SK-N-SH (cell line): ENCODE measurements around the gene SRCIN1. TPM values are rescaled to one million over a fixed set of nuclear protein-coding genes. Genes with fewer than 3 reads are reported as not detected.

Experiments used
- CTCF ChIA-PET: fragments of 300-600, 350-600 bp; formaldehyde crosslinking; extraction: SDS; loops from one replicate; lab custom pipeline; 2021; lab: Yijun Ruan, JAX
- POLR2A ChIA-PET: fragments of 350-600 bp; sonication (Branson Sonifier 250); formaldehyde crosslinking; extraction: SDS; loops from one replicate; lab custom pipeline; 2020; ENCODE audit warnings: antibody characterized with exemption, inconsistent platforms; lab: Yijun Ruan, JAX
- DNase-seq: peaks from one replicate; pipeline ENCODE4 v3.0.0; 2012
- H2AFZ ChIP-seq: fragments of 200-600 bp; sonication (generic); 2 replicates; pipeline ENCODE4 v1.8.1; 2016; ENCODE audit warnings: antibody characterized with exemption, mild to moderate bottlenecking, low read depth
- H3F3A ChIP-seq: fragments of 200-600 bp; sonication (generic); replicated peaks from 2 replicates; pipeline ENCODE3; 2016; ENCODE audit warnings: antibody characterized with exemption, mild to moderate bottlenecking; ENCODE audit not compliant: insufficient read depth
- H3K27ac ChIP-seq, 2 experiments: fragments of 200-500 bp in 1 of 2; fragments of 200-600 bp in 1 of 2; sonication (Bioruptor generic) in 1 of 2; sonication (generic), shearing (Covaris generic) in 1 of 2; 2 replicates each; pipeline versions ENCODE4 v1.5.1 to v1.6.1; 2014 to 2016; ENCODE audit warnings: low read depth in 2 of 2, inconsistent platforms in 1 of 2, low read length in 1 of 2, mild to moderate bottlenecking in 1 of 2, mixed read lengths in 1 of 2
- H3K27me3 ChIP-seq: fragments of 200-600 bp; sonication (generic), shearing (Covaris generic); 2 replicates; pipeline ENCODE4 v1.6.1; 2016; ENCODE audit warnings: mixed run types; ENCODE audit not compliant: insufficient read depth
- H3K36me3 ChIP-seq, 2 experiments: fragments of 200-500 bp in 1 of 2; fragments of 200-600 bp in 1 of 2; sonication (Bioruptor generic) in 1 of 2; sonication (generic) in 1 of 2; replicated peaks in 1 of 2; 2 replicates each; pipeline versions ENCODE3 to v1.5.1; 2014 to 2016; ENCODE audit warnings: low read length in 1 of 2, mild to moderate bottlenecking in 1 of 2; ENCODE audit not compliant: insufficient read depth in 2 of 2, control insufficient read depth in 1 of 2
- H3K4me1 ChIP-seq, 2 experiments: fragments of 200-500 bp in 1 of 2; fragments of 200-600 bp in 1 of 2; sonication (Bioruptor generic) in 1 of 2; sonication (generic), shearing (Covaris generic) in 1 of 2; 2 replicates each; pipeline versions ENCODE4 v1.5.1 to v1.6.1; 2014 to 2016; ENCODE audit warnings: low read depth in 1 of 2, low read length in 1 of 2, mixed run types in 1 of 2; ENCODE audit not compliant: insufficient read depth in 2 of 2, control insufficient read depth in 1 of 2
- H3K4me2 ChIP-seq: fragments of 200-600 bp; sonication (generic), shearing (Covaris generic); 2 replicates; pipeline ENCODE4 v1.6.1; 2017; ENCODE audit warnings: mixed run types
- H3K4me3 ChIP-seq, 2 experiments: fragments of 200-500 bp in 1 of 2; fragments of 200-600 bp in 1 of 2; sonication (Bioruptor generic) in 1 of 2; sonication (generic), shearing (Covaris generic) in 1 of 2; 2 replicates each; pipeline versions ENCODE4 v1.5.1 to v1.8.1; 2014 to 2016; ENCODE audit warnings: low read depth in 2 of 2, inconsistent platforms in 1 of 2, low read length in 1 of 2, mild to moderate bottlenecking in 1 of 2, mixed read lengths in 1 of 2, moderate library complexity in 1 of 2
- H3K79me2 ChIP-seq: fragments of 200-600 bp; sonication (generic); 2 replicates; pipeline ENCODE4 v1.8.1; 2017; ENCODE audit warnings: mild to moderate bottlenecking; ENCODE audit not compliant: insufficient read depth
- H3K9ac ChIP-seq: fragments of 200-600 bp; sonication (generic); 2 replicates; pipeline ENCODE4 v1.6.1; 2017; ENCODE audit warnings: mixed run types
- H3K9me2 ChIP-seq: fragments of 200-600 bp; sonication (generic); 2 replicates; pipeline ENCODE4 v1.6.1; 2017; ENCODE audit warnings: mixed run types
- H3K9me3 ChIP-seq: fragments of 200-600 bp; sonication (generic); 2 replicates; pipeline ENCODE4 v1.6.1; 2017; ENCODE audit warnings: mixed run types, mild to moderate bottlenecking, moderate library complexity
- H4K20me1 ChIP-seq: fragments of 200-600 bp; sonication (generic); 2 replicates; pipeline ENCODE4 v1.6.1; 2017; ENCODE audit warnings: mild to moderate bottlenecking, mixed run types; ENCODE audit not compliant: insufficient read depth
- EZH2phosphoT487 ChIP-seq: fragments of 200-600 bp; sonication (generic); IDR thresholded peaks from 2 replicates; pipeline ENCODE4 v1.6.1; 2017; ENCODE audit warnings: low read depth, mixed run types, mild to moderate bottlenecking, antibody characterized with exemption, moderate library complexity, borderline replicate concordance
- FOXM1 ChIP-seq: IDR thresholded peaks from 2 replicates; pipeline ENCODE4 v1.4.0; 2012; ENCODE audit warnings: low read depth, mild to moderate bottlenecking
- GABPA ChIP-seq: IDR thresholded peaks from 2 replicates; pipeline ENCODE4 v1.4.0; 2012; ENCODE audit warnings: low read depth, mild to moderate bottlenecking
- GATA2 ChIP-seq: sonication (generic); formaldehyde crosslinking; IDR thresholded peaks from 2 replicates; pipeline ENCODE4 v1.5.0; 2020; ENCODE audit warnings: mild to moderate bottlenecking, missing genetic modification reagents
- MEF2A ChIP-seq: IDR thresholded peaks from 2 replicates; pipeline ENCODE4 v1.4.0; 2012; ENCODE audit warnings: low read depth, borderline replicate concordance
- NFIC ChIP-seq: IDR thresholded peaks from 2 replicates; pipeline ENCODE4 v1.4.0; 2012; ENCODE audit warnings: borderline replicate concordance
- POLR2AphosphoS5 ChIP-seq: IDR thresholded peaks from 2 replicates; pipeline ENCODE4 v1.6.1; 2012; ENCODE audit warnings: low read depth, low read length
- RFX5 ChIP-seq: IDR thresholded peaks from 2 replicates; pipeline ENCODE4 v1.6.1; 2012; ENCODE audit warnings: mild to moderate bottlenecking, improper control_type of control experiment, low read length
- RXRA ChIP-seq: IDR thresholded peaks from 2 replicates; pipeline ENCODE4 v1.4.0; 2012; ENCODE audit warnings: low read depth, mild to moderate bottlenecking, borderline replicate concordance
- SIN3A ChIP-seq: IDR thresholded peaks from 2 replicates; pipeline ENCODE4 v1.6.1; 2012; ENCODE audit warnings: low read depth, mild to moderate bottlenecking, low read length, moderate library complexity, borderline replicate concordance
- SMC3 ChIP-seq: IDR thresholded peaks from 2 replicates; pipeline ENCODE4 v1.6.1; 2012; ENCODE audit warnings: low read depth, low read length, improper control_type of control experiment
- TEAD4 ChIP-seq: IDR thresholded peaks from 2 replicates; pipeline ENCODE4 v1.4.0; 2012; ENCODE audit warnings: mild to moderate bottlenecking, borderline replicate concordance; ENCODE audit not compliant: insufficient read depth
- YY1 ChIP-seq: IDR thresholded peaks from 2 replicates; pipeline ENCODE4 v1.4.0; 2012; ENCODE audit warnings: low read depth, mild to moderate bottlenecking
- WGBS: methylation state at CpG from one replicate; pipeline ENCODE4 v1.1.6; 2017; ENCODE audit warnings: low lambda C conversion rate; 5-methylcytosine and 5-hydroxymethylcytosine counted together
- polyA plus RNA-seq, 3 experiments: library from polyadenylated mRNA; depleted of rRNA; stranded (reverse); fragments of >200 nt; gene quantifications; 2 replicates each; pipeline ENCODE4 v1.2.3, GENCODE V29; 2012
- TF ChIP-seq, protein P1 (sequence below): fragments of 150-350 bp; IDR thresholded peaks from 2 replicates; pipeline ENCODE4 v1.6.1; 2017; ENCODE audit warnings: antibody characterized with exemption, low read length, low read depth, borderline replicate concordance
- TF ChIP-seq, protein P2 (sequence below): IDR thresholded peaks from 2 replicates; pipeline ENCODE4 v1.4.0; 2012; ENCODE audit warnings: low read depth, borderline replicate concordance
- TF ChIP-seq, protein P3 (sequence below): fragments of 150-350 bp; IDR thresholded peaks from 2 replicates; pipeline ENCODE4 v1.6.1; 2016; ENCODE audit warnings: mild to moderate bottlenecking, low read depth, low read length
- TF ChIP-seq, protein P4 (sequence below): IDR thresholded peaks from 2 replicates; pipeline ENCODE4; 2012

SRCIN1 gene
- polyA plus RNA-seq, 1 of the 3 experiments (the other 2 are of a cell fraction), result 1.0 TPM

DNA sequence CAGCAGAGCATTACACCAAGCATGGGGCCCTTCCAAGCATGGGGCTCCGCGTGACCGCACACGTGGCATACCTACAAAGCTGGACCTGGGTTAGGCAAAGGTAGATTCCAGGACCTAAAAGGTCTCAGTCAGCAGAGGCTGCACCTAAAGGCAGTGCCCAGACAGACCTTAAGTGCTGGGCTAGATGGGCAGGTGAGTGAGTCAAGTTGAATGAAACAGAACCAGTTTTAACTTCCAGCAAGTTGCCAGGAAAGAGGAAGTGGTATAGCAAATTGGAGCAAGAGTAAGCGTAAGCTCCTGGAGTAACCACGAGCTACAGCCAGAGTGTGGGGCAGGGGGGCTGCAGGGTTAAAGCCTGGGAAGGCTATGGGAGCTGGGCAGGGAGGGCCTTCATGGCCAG lies 49.5 kb downstream of the SRCIN1 start:
- no peak overlapping the region for H3K4me3 ChIP-seq
- no peaks in the 10 kb centered on the region for H3K36me3 ChIP-seq
- 91% methylated on average over 6 of the region's 6 CpGs for WGBS
- ChIA-PET POLR2A (no interaction called here), CTCF (interaction anchor here (1.0 to 7.2 kb wide), 13 partner anchors 8 to 117 kb away, joined by 3 to 57 read pairs (median 10); partner anchors contain the start of gene SRCIN1)
- H3K27ac ChIP-seq, result no peak overlapping the region
- H3F3A ChIP-seq, result peaks cover 6% of the 10 kb centered on the region
- no peaks in the 10 kb centered on the region for H3K9me3 ChIP-seq
- H4K20me1 ChIP-seq, result no peaks in the 10 kb centered on the region
- H3K4me2 ChIP-seq, result no peak overlapping the region
- no peak overlapping the region for H3K9ac ChIP-seq
- TF ChIP-seq, protein P1, sequence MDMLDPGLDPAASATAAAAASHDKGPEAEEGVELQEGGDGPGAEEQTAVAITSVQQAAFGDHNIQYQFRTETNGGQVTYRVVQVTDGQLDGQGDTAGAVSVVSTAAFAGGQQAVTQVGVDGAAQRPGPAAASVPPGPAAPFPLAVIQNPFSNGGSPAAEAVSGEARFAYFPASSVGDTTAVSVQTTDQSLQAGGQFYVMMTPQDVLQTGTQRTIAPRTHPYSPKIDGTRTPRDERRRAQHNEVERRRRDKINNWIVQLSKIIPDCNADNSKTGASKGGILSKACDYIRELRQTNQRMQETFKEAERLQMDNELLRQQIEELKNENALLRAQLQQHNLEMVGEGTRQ, result no peak
- TF ChIP-seq RFX5 (no peak), SMC3 (no peak), TEAD4 (no peak), GABPA (no peak), NFIC (no peak), SIN3A (no peak), RXRA (no peak), FOXM1 (no peak), EZH2phosphoT487 (no peak), POLR2AphosphoS5 (no peak), GATA2 (CRISPR knock-in tag) (no peak), MEF2A (no peak), YY1 (no peak)
- TF ChIP-seq, protein P2, sequence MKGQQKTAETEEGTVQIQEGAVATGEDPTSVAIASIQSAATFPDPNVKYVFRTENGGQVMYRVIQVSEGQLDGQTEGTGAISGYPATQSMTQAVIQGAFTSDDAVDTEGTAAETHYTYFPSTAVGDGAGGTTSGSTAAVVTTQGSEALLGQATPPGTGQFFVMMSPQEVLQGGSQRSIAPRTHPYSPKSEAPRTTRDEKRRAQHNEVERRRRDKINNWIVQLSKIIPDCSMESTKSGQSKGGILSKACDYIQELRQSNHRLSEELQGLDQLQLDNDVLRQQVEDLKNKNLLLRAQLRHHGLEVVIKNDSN, result no peak
- TF ChIP-seq, protein P3, sequence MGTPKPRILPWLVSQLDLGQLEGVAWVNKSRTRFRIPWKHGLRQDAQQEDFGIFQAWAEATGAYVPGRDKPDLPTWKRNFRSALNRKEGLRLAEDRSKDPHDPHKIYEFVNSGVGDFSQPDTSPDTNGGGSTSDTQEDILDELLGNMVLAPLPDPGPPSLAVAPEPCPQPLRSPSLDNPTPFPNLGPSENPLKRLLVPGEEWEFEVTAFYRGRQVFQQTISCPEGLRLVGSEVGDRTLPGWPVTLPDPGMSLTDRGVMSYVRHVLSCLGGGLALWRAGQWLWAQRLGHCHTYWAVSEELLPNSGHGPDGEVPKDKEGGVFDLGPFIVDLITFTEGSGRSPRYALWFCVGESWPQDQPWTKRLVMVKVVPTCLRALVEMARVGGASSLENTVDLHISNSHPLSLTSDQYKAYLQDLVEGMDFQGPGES, result no peak
- TF ChIP-seq, protein P4, sequence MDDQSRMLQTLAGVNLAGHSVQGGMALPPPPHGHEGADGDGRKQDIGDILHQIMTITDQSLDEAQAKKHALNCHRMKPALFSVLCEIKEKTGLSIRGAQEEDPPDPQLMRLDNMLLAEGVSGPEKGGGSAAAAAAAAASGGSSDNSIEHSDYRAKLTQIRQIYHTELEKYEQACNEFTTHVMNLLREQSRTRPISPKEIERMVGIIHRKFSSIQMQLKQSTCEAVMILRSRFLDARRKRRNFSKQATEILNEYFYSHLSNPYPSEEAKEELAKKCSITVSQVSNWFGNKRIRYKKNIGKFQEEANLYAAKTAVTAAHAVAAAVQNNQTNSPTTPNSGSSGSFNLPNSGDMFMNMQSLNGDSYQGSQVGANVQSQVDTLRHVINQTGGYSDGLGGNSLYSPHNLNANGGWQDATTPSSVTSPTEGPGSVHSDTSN, result no peak
- no peak overlapping the region for H2AFZ ChIP-seq
- peaks cover 0 to 30% of the 10 kb centered on the region in 2 experiments; a peak in 2 of 4 replicates for H3K4me1 ChIP-seq
- no peaks in the 10 kb centered on the region for H3K9me2 ChIP-seq
- no peak for DNase-seq
- H3K79me2 ChIP-seq, result no peaks in the 10 kb centered on the region
- H3K27me3 ChIP-seq, result no peaks in the 10 kb centered on the region
